ENCODE data around the gene ABCB11.

Gene ABCB11

DNA sequence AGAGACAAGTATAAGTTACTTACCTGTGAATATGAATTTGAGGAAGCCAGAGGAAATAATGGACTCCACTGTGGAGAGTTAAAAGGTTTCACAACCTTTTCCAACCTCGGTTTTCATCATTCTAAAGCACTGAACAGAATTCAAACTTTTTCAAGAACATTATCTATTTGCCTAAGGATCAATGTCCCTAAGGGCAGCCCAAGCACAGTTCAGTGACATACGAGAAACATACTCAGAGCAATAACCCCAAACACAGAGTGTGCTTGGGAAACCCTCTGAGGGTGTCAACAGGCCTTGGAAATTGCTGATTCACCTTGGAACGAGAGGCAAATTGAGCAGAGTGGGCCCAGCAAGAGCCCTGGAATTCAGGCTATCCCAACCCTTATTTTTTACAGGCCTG lies at the start of gene ABCB11:
Gene ABCB11, minus strand, starts transcription at position 123 of the 400 bp plus-strand sequence. CDS start 13,199 bp downstream, outside the sequence.
- DNase-seq (ENCODE audit: extremely low spot score), result no peak
- ChIA-PET CTCF (no interaction called here), POLR2A (no interaction called here)

DNA sequence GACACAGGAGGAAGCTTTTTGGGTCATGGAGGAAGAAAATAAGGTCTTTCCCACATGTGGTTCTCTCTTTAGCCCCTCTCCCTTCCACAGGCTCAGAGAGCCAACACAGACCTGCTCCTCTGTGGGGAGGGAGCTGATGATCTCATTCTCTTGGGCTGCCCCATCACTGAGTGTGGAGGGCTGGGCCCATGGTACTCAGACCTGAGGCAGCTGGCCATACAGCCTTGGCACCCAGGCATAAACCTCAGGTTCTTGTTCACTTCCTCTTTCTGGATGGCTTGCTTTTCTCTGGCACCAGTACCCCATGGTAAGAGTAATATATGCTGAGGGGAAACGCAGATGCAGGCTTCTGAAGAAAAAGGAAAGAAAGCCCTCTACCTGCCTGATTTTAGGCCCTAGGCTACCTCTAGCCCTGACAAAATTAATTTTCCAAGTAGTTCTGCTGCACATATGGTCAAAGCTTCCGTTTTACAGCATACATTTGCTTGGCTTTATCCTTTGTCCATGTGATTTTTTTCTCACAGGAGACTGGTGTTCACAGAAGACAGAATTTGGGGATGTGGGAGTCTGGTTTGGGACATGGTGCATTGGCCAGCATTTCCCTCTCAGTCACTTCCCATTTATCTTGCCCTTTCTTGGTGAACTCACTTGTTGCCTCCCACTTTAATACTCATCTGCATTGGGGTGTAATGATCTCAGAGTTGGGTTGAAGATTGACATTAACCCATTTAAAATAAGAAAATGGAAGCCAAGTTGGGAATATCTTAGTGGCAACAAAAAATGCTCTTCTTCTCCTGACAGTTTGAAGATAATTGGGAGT lies 49.3 kb upstream of the ABCB11 start:
- no peak for DNase-seq (ENCODE audit: extremely low spot score)
- POLR2A ChIA-PET, result no interaction called here
- TF ChIP-seq, protein P1, sequence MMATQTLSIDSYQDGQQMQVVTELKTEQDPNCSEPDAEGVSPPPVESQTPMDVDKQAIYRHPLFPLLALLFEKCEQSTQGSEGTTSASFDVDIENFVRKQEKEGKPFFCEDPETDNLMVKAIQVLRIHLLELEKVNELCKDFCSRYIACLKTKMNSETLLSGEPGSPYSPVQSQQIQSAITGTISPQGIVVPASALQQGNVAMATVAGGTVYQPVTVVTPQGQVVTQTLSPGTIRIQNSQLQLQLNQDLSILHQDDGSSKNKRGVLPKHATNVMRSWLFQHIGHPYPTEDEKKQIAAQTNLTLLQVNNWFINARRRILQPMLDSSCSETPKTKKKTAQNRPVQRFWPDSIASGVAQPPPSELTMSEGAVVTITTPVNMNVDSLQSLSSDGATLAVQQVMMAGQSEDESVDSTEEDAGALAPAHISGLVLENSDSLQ (IDR thresholded peaks at IDR 0.05), result no peak
- TF ChIP-seq BHLHE40 (IDR thresholded peaks at IDR 0.05; ENCODE audit: borderline replicate concordance) (no peak), LEF1 (IDR thresholded peaks at IDR 0.05; ENCODE audit: borderline replicate concordance) (no peak), FOXA1 (IDR thresholded peaks at IDR 0.05) (no peak), TARDBP (IDR thresholded peaks at IDR 0.05) (no peak), ZNF384 (IDR thresholded peaks at IDR 0.05) (no peak), SP1 (IDR thresholded peaks at IDR 0.05) (no peak), ARNT (IDR thresholded peaks at IDR 0.05) (no peak), NFRKB (IDR thresholded peaks at IDR 0.05) (no peak), HDGF (IDR thresholded peaks at IDR 0.05; ENCODE audit: borderline replicate concordance) (no peak), L3MBTL2 (conservative IDR thresholded peaks at IDR 0.05) (no peak), SUZ12 (IDR thresholded peaks at IDR 0.05) (no peak), FOXM1 (IDR thresholded peaks at IDR 0.05; ENCODE audit: borderline replicate concordance) (no peak), ELF4 (IDR thresholded peaks at IDR 0.05) (no peak)
- CTCF ChIA-PET, result interaction anchor here (0.9 kb wide), 1 partner anchor 52 kb away, joined by 3 read pairs; no protein-coding TSS in a partner anchor

More for the DNA sequence above, at the start of gene ABCB11:
- no peak for TF ChIP-seq FOXA1 (IDR thresholded peaks at IDR 0.05)
- TF ChIP-seq ARNT (IDR thresholded peaks at IDR 0.05), result no peak
- no peak for TF ChIP-seq FOXM1 (IDR thresholded peaks at IDR 0.05; ENCODE audit: borderline replicate concordance)
- TF ChIP-seq ZNF384 (IDR thresholded peaks at IDR 0.05), result no peak
- TF ChIP-seq SUZ12 (IDR thresholded peaks at IDR 0.05), result no peak
- TF ChIP-seq LEF1 (IDR thresholded peaks at IDR 0.05; ENCODE audit: borderline replicate concordance), result no peak
- TF ChIP-seq BHLHE40 (IDR thresholded peaks at IDR 0.05; ENCODE audit: borderline replicate concordance), result no peak
- no peak for TF ChIP-seq ELF4 (IDR thresholded peaks at IDR 0.05)

DNA sequence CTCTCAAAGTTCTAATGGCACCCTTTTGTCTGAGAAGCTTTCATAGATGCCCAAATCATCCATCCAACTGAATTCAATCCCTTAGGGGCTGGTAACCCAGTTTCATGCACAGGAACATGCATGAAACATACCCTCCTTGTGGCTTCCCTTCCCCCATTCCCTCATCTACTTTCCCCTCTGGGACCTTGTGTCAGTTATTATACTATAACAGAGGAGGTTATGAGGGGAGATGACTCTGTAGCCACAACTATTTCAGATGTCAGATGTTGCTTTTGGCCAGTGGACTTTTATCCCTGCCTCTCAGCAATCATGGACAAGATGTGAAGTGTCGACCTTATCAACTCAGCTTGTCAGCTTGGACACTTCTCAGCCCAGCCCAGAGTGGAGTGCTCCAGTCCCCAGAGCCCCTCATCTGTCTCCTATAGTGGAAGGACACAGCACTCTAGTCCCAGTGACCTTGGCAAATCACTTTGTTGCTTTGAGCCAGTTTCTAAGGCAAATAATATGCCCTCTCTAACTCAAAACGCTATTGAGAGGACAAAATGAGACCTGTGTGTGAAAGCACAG lies 46.6 kb upstream of the ABCB11 start:
- TF ChIP-seq NFRKB (IDR thresholded peaks at IDR 0.05) (no peak), CTBP1 (IDR thresholded peaks at IDR 0.05; ENCODE audit: borderline replicate concordance) (no peak), BHLHE40 (IDR thresholded peaks at IDR 0.05; ENCODE audit: borderline replicate concordance) (no peak), ARNT (IDR thresholded peaks at IDR 0.05) (no peak), TARDBP (IDR thresholded peaks at IDR 0.05) (no peak), ELF4 (IDR thresholded peaks at IDR 0.05) (no peak), L3MBTL2 (conservative IDR thresholded peaks at IDR 0.05) (no peak), FOXM1 (IDR thresholded peaks at IDR 0.05; ENCODE audit: borderline replicate concordance) (no peak), SP1 (IDR thresholded peaks at IDR 0.05) (no peak)
- CTCF ChIA-PET, result no interaction called here
- POLR2A ChIA-PET, result no interaction called here
- no peak for DNase-seq (ENCODE audit: extremely low spot score)

DNA sequence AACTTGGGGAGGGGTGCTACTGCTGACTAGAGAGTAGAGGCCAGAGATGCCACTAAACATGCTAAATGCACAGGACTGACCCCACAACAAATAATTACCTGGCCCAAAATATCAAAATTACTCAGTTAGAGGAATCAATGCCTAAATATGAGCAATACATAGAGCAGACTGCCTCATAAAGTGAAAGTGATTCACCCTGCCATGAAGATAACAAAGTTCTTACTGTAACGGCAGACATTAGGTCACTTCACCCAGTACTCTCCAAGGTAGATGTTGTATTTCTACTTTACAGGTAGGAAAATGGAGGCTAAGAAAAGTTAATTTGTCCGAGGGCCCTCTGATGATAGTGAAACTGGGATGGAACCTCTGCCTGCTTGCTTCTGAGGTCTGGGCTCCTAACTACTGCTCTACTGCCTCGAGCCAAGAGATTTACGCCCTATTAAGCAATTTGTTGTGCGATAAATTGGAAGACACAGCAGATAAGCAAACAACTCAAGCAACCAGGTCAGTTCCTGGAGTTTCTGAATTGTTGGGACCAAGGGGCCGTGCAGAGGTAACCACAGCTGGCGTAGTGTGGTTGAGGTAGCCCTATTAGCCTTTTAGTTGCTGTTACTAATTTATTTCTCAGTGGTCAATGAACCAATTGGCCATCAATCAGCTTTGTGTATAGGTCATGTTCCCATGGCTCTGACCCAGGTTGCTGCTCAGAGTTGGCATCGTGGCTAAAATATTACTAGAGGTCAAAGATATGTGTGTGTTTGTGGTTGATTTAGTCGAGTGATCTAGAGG lies 43.0 kb upstream of the ABCB11 start:
- ChIA-PET POLR2A (no interaction called here), CTCF (no interaction called here)
- TF ChIP-seq FOXK2 (IDR thresholded peaks at IDR 0.05), result no peak
- no peak for TF ChIP-seq ZNF384 (IDR thresholded peaks at IDR 0.05)
- no peak for TF ChIP-seq ELF4 (IDR thresholded peaks at IDR 0.05)
- no peak for TF ChIP-seq TARDBP (IDR thresholded peaks at IDR 0.05)
- TF ChIP-seq L3MBTL2 (conservative IDR thresholded peaks at IDR 0.05), result no peak
- TF ChIP-seq SUZ12 (IDR thresholded peaks at IDR 0.05), result no peak
- TF ChIP-seq NFRKB (IDR thresholded peaks at IDR 0.05), result no peak
- no peak for TF ChIP-seq LEF1 (IDR thresholded peaks at IDR 0.05; ENCODE audit: borderline replicate concordance)
- DNase-seq (ENCODE audit: extremely low spot score), result no peak

DNA sequence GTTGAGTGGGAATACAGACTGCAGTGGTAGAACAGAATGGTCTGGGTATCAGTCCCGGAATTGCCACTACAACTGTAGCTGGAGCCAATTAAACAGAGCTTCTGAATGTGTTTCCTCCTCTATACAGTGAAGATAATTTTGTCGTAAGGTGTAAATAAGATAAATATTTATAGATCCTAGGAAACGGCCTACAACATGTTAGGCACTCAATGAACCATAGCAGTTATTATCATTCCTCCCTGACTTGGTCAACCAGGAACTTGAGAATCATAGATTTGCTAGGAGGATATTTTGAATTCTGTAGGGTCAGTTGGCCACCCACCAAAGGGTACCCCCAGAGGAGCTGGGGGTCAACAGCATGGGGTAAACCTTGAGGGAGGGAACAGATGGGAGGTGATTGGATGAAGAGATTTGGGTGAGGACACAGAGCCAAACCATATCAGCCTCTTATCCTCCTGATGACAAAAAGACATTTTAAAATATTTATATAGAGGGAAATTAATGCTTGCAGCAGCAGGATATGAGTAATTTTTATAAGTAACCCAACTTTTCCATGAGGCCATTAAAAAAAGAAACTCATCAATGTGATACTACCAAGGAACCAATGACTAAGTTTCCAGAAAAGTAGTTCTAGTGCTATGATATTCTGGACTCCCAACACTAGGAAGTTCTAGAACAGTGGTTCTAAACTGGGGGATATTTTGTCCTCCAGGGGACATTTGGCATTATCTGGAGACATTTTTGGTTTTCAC lies 42.3 kb upstream of the ABCB11 start:
- TF ChIP-seq FOXA1 (IDR thresholded peaks at IDR 0.05), result no peak
- no peak for TF ChIP-seq TARDBP (IDR thresholded peaks at IDR 0.05)
- no peak for DNase-seq (ENCODE audit: extremely low spot score)
- ChIA-PET CTCF (no interaction called here), POLR2A (no interaction called here)

DNA sequence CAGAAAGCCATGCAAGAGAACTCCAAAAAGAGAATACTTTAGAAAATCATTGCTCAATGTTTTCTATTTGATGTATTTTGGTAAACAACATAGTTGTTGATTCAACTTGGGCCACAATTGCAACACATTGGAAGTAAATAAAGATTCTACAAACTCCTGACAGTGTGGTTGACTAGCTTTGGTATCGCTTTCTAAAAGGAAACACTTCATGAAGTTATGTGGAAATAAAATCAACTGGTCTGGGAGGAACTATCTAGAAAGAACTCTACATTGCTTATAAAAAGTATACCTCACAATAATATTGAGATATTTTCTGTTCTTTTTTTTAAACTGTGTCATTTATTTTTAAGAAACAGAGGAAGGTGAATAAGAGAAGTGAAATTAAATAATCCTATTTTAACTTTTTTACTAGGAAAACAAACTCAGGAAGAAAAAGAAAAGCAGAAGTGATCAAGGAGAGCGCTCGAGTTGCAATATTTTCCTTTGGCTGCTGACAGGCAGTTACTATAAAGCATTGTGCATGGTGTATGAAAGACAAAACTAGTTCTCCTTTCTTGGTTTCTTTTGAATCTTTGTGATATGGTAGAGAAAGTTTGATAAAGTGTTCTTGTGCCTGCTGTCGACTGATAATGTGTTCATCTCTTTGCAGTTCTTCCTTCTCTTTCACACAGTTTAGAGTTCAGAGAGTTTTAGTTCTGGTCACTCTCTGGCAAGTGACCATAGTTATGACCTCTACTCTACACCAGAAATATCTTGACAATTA lies 41.2 kb upstream of the ABCB11 start:
- CTCF ChIA-PET, result no interaction called here
- POLR2A ChIA-PET, result no interaction called here
- no peak for DNase-seq (ENCODE audit: extremely low spot score)
- TF ChIP-seq FOXM1 (IDR thresholded peaks at IDR 0.05; ENCODE audit: borderline replicate concordance) (no peak), SUZ12 (IDR thresholded peaks at IDR 0.05) (no peak), FOXA1 (IDR thresholded peaks at IDR 0.05) (no peak), HDGF (IDR thresholded peaks at IDR 0.05; ENCODE audit: borderline replicate concordance) (no peak), ELF4 (IDR thresholded peaks at IDR 0.05) (no peak)
- TF ChIP-seq, protein P1 (IDR thresholded peaks at IDR 0.05), result no peak

Measured in HEK293T (cell line).